GM23248 (cell line): ENCODE data around the gene PCDHGA8.

ENCODE experiments used
- EZH2 ChIP-seq: fragments of 200-600 bp; sonication (generic); IDR thresholded peaks from 2 replicates; pipeline ENCODE4 v1.6.1; 2018; ENCODE audit warnings: antibody characterized with exemption, mild to moderate bottlenecking; ENCODE audit not compliant: insufficient read depth, poor library complexity, severe bottlenecking
- EZH2phosphoT487 ChIP-seq: fragments of 200-600 bp; sonication (generic); IDR thresholded peaks from 2 replicates; pipeline ENCODE4 v1.6.1; 2018; ENCODE audit warnings: antibody characterized with exemption, moderate library complexity, mild to moderate bottlenecking, low read depth; ENCODE audit not compliant: insufficient read depth

GRCh38 chr5:141345327-141345726 lies 47.1 kb upstream of the PCDHGA8 start:
- TF ChIP-seq EZH2 = no peak
- no peak for TF ChIP-seq EZH2phosphoT487
